Kidney (tissue), 14 donors: ENCODE results near the gene CNIH3. TPM values are rescaled to one million over a fixed set of nuclear protein-coding genes. Genes with fewer than 3 reads are reported as not detected.

Experiments
- DNase-seq, 5 donors: peaks; one replicate each; pipeline ENCODE4 v3.0.0-alpha.2; 2013 to 2020
- FAIRE-seq: peaks from 2 replicates; lab custom pipeline; 2012; peaks lifted over from hg19 to GRCh38; lab: Jason Lieb, UNC
- H3K27ac ChIP-seq, 2 donors: one replicate each; pipeline ENCODE4 v1.7.0; 2013; ENCODE audit warnings: low read depth in 2 of 2, low read length in 2 of 2, inconsistent platforms in 1 of 2
- H3K27me3 ChIP-seq: one replicate; pipeline ENCODE4 v1.7.1; 2013; ENCODE audit warnings: low read length, inconsistent platforms; ENCODE audit not compliant: control insufficient read depth, insufficient read depth
- H3K36me3 ChIP-seq, 3 donors: one replicate each; pipeline versions ENCODE4 v1.7.0 to v1.7.1; 2013; ENCODE audit warnings: low read length in 3 of 3, control low read depth in 1 of 3, inconsistent platforms in 1 of 3; ENCODE audit not compliant: insufficient read depth in 3 of 3, control insufficient read depth in 2 of 3
- H3K4me1 ChIP-seq, 3 donors: one replicate each; pipeline versions ENCODE4 v1.7.0 to v1.7.1; 2013; ENCODE audit warnings: low read length in 3 of 3, inconsistent platforms in 1 of 3, low read depth in 1 of 3; ENCODE audit not compliant: control insufficient read depth in 2 of 3, insufficient read depth in 2 of 3
- H3K4me3 ChIP-seq, 3 donors: one replicate each; pipeline versions ENCODE4 v1.7.0 to v1.8.1; 2013; ENCODE audit warnings: low read length in 3 of 3, control low read depth in 1 of 3, inconsistent platforms in 1 of 3
- H3K9ac ChIP-seq, 3 donors: one replicate each; pipeline versions ENCODE4 v1.7.0 to v1.7.1; 2013; ENCODE audit warnings: low read length in 3 of 3, control low read depth in 1 of 3, inconsistent platforms in 1 of 3
- H3K9me3 ChIP-seq, 3 donors: one replicate each; pipeline versions ENCODE4 v1.7.0 to v1.7.1; 2013; ENCODE audit warnings: low read length in 3 of 3, control low read depth in 1 of 3, inconsistent platforms in 1 of 3; ENCODE audit not compliant: control insufficient read depth in 2 of 3, insufficient read depth in 1 of 3
- intact Hi-C: fragments of 100-400 bp; cut with DNase I; formaldehyde crosslinking; loops from one replicate; pipeline ENCODE4 v1.11.1; 2022
- polyA plus RNA-seq: library from polyadenylated mRNA; stranded (reverse); fragments of 350-450 nt; fragmentation: Illumina TruSeq; extraction: RNeasy Lipid Tissue Mini Kit (QIAGEN cat#74804); gene quantifications from one replicate; pipeline ENCODE4 v1.2.3, GENCODE V29; 2014; ENCODE audit warnings: low read depth, low replicate concordance; ENCODE audit not compliant: insufficient read depth
- total RNA-seq: library from RNA; stranded (reverse); fragmentation: NEBNext Ultra II Directional; extraction: Animal tissue kit (Norgen Biotek cat#: 25700); gene quantifications from one replicate; pipeline ENCODE4 v1.2.1, GENCODE V29; 2021
- TF ChIP-seq, protein P1 (sequence below): IDR thresholded peaks from 3 replicates; pipeline ENCODE4 v1.5.1; 2012; ENCODE audit warnings: mild to moderate bottlenecking, moderate library complexity, borderline replicate concordance; ENCODE audit not compliant: insufficient read depth; ENCODE audit errors: extremely low read depth
- donor health status: control.
- donor health status: control.
- donor health status: control.
- donor health status: control.
- donor health status: control.
- donor health status: DM: yes; HTN: yes; CAD: no.
- donor health status: Normal renal cell carcinoma (clear cell type).

CNIH3 gene
- total and polyA plus RNA-seq, 2 donors from 2014 or later = 4.3 to 7.6 TPM

DNA sequence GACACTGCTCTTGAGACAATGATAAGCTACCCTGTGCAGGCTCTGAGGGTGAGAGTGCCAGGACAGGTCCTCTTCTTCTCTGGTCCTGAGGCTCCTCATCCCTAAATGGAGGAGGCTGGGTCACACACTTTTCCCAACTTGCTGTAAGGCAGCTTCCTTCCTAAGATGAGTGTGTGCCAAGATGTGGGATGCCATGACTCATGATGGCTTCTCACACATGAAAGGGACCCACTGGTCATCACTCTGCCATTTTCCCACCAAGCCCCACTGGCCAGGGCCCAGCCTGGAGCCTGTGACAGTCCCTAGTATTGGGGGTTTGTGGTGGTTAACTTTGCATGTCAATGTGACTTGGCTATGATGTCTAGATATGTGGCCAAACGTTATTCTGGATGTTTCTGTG lies 54.4 kb downstream of the CNIH3 start:
- Histone ChIP-seq H3K9me3 (no peaks in the 10 kb centered on the region), H3K27ac (no peak overlapping the region), H3K27me3 (no peaks in the 10 kb centered on the region), H3K4me3 (no peak overlapping the region), H3K36me3 (no peaks in the 10 kb centered on the region), H3K4me1 (no peaks in the 10 kb centered on the region), H3K9ac (no peak overlapping the region)
- intact Hi-C loops = no loop called here
- FAIRE-seq = no peak
- no peak for DNase-seq
- TF ChIP-seq, protein P1, sequence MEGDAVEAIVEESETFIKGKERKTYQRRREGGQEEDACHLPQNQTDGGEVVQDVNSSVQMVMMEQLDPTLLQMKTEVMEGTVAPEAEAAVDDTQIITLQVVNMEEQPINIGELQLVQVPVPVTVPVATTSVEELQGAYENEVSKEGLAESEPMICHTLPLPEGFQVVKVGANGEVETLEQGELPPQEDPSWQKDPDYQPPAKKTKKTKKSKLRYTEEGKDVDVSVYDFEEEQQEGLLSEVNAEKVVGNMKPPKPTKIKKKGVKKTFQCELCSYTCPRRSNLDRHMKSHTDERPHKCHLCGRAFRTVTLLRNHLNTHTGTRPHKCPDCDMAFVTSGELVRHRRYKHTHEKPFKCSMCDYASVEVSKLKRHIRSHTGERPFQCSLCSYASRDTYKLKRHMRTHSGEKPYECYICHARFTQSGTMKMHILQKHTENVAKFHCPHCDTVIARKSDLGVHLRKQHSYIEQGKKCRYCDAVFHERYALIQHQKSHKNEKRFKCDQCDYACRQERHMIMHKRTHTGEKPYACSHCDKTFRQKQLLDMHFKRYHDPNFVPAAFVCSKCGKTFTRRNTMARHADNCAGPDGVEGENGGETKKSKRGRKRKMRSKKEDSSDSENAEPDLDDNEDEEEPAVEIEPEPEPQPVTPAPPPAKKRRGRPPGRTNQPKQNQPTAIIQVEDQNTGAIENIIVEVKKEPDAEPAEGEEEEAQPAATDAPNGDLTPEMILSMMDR = no peak

DNA sequence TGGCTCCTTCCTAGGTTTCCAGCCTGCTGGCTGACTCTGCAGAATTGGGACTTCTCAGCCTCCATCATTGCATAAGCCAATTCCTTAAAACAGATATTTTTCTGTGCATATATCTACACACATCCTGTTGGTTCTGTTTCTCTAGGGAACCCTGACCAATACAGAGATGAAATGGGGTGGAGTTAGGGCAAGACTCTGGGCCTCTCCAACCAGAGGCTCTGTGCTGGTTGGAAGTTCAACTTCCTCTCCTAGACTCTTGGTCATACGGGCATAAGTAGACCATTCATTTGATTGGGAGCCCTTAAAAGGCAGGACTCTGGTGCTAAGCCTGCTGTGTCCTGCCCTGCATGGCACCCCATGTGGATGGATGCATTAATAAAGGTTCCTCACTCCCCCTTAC lies 55.0 kb downstream of the CNIH3 start:
- no peak for FAIRE-seq
- intact Hi-C loops = no loop called here

DNA sequence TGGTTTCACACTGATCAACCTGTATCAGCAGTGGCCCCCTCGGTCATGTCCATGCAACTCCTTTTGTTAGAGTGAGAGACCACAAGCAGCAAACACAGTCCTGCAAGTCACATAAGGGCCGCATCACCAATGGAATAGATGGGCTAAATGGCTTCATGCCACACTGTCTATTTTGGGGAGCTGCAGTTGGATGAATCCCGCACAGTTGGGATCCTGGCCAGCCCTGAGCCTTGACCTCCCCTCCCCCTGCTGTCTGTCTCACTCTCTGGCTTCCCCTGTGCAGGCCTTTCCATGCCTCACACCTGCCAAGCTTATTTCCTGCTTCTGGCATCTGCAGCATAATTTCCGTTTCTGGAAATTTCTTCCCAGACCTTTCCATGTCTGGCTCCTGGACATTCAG lies 57.0 kb downstream of the CNIH3 start:
- no peaks in the 10 kb centered on the region for H3K36me3 ChIP-seq
- H3K4me1 ChIP-seq = no peaks in the 10 kb centered on the region
- FAIRE-seq (no peak), DNase-seq (no peak)
- TF ChIP-seq, protein P1 = no peak
- H3K4me3 ChIP-seq = no peak overlapping the region
- intact Hi-C loops = no loop called here
- H3K27me3 ChIP-seq = no peaks in the 10 kb centered on the region
- no peak overlapping the region for H3K27ac ChIP-seq
- no peak overlapping the region for H3K9ac ChIP-seq
- H3K9me3 ChIP-seq = no peaks in the 10 kb centered on the region

More for the DNA sequence above, 55.0 kb downstream of the CNIH3 start:
- TF ChIP-seq, protein P1 = no peak
- Histone ChIP-seq H3K4me1 (no peaks in the 10 kb centered on the region), H3K27me3 (no peaks in the 10 kb centered on the region), H3K36me3 (no peaks in the 10 kb centered on the region), H3K9ac (no peak overlapping the region), H3K9me3 (no peaks in the 10 kb centered on the region), H3K27ac (no peak overlapping the region), H3K4me3 (no peak overlapping the region)
- no peak for DNase-seq

DNA sequence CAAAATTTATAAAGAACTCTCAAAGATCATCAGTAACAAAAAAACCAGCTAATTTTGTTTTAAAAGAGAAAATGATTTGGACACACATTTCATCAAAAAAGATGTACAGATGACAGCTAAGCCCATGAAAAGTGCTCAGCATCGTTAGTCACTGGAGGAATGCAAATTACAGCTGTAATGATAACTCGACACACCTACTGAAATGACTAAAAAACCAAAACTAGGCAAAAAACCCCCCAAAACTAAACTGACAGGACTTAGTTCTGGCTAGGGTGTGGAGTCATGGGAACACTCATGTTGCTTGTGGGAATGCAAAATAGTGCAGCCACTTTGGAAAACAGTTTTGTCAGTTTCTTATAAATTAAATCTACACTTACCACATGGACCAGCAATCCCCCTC lies 59.5 kb downstream of the CNIH3 start:
- Histone ChIP-seq H3K27ac (no peak overlapping the region), H3K9ac (no peak overlapping the region), H3K4me3 (no peak overlapping the region), H3K9me3 (no peaks in the 10 kb centered on the region), H3K4me1 (no peaks in the 10 kb centered on the region), H3K36me3 (no peaks in the 10 kb centered on the region), H3K27me3 (no peaks in the 10 kb centered on the region)
- TF ChIP-seq, protein P1 = no peak
- DNase-seq = no peak
- FAIRE-seq = no peak
- intact Hi-C loops = no loop called here
